ENCODE results near the gene CPNE4.

The CPNE4 gene

GRCh38 chr3:131616719-131617118 is 418.1 kb downstream of the CPNE4 start:
- H3K4me3 ChIP-seq (replicated peaks in 1 of 2; ENCODE audit: low read depth in 2 of 2, low read length in 2 of 2), result no peak overlapping the region
- no peak for DNase-seq (ENCODE audit: low read depth in 2 of 2)
- TF ChIP-seq CTCF (IDR thresholded peaks at IDR 0.05; ENCODE audit: low read depth, low read length), result no peak

GRCh38 chr3:131612745-131613144 is 422.1 kb downstream of the CPNE4 start:
- H3K4me3 ChIP-seq (replicated peaks in 1 of 2; ENCODE audit: low read depth in 2 of 2, low read length in 2 of 2), result no peak overlapping the region
- TF ChIP-seq CTCF (IDR thresholded peaks at IDR 0.05; ENCODE audit: low read depth, low read length), result no peak
- no peak for DNase-seq (ENCODE audit: low read depth in 2 of 2)

- no peak for TF ChIP-seq CTCF (IDR thresholded peaks at IDR 0.05; ENCODE audit: low read depth, low read length)
- DNase-seq (ENCODE audit: low read depth in 2 of 2), result no peak
- no peak overlapping the region for H3K4me3 ChIP-seq (replicated peaks in 1 of 2; ENCODE audit: low read depth in 2 of 2, low read length in 2 of 2)
Measured at GRCh38 chr3:131610174-131610573, 424.6 kb downstream of the CPNE4 start.

GRCh38 chr3:131608741-131609140 is 426.1 kb downstream of the CPNE4 start:
- no peak overlapping the region for H3K4me3 ChIP-seq (replicated peaks in 1 of 2; ENCODE audit: low read depth in 2 of 2, low read length in 2 of 2)
- TF ChIP-seq CTCF (IDR thresholded peaks at IDR 0.05; ENCODE audit: low read depth, low read length), result no peak
- peak in 1 of 2 donors; percentile 4 for DNase-seq (ENCODE audit: low read depth in 2 of 2)

- TF ChIP-seq CTCF (IDR thresholded peaks at IDR 0.05; ENCODE audit: low read depth, low read length), result no peak
- no peak for DNase-seq (ENCODE audit: low read depth in 2 of 2)
- H3K4me3 ChIP-seq (replicated peaks in 1 of 2; ENCODE audit: low read depth in 2 of 2, low read length in 2 of 2), result no peak overlapping the region
Measured at GRCh38 chr3:131608296-131608695, 426.5 kb downstream of the CPNE4 start.

GRCh38 chr3:131605916-131606315 is 428.9 kb downstream of the CPNE4 start:
- TF ChIP-seq CTCF (IDR thresholded peaks at IDR 0.05; ENCODE audit: low read depth, low read length), result no peak
- no peak overlapping the region for H3K4me3 ChIP-seq (replicated peaks in 1 of 2; ENCODE audit: low read depth in 2 of 2, low read length in 2 of 2)
- no peak for DNase-seq (ENCODE audit: low read depth in 2 of 2)

GRCh38 chr3:131602011-131602779 is 432.6 kb downstream of the CPNE4 start:
- TF ChIP-seq CTCF (IDR thresholded peaks at IDR 0.05; ENCODE audit: low read depth, low read length), result no peak
- no peak overlapping the region for H3K4me3 ChIP-seq (replicated peaks in 1 of 2; ENCODE audit: low read depth in 2 of 2, low read length in 2 of 2)

More at GRCh38 chr3:131602011-131602779, 432.6 kb downstream of the CPNE4 start:
- DNase-seq (ENCODE audit: low read depth in 2 of 2), result no peak
